Spleen (tissue), 11 donors: ENCODE measurements around the gene IARS1. TPM values are rescaled to one million over a fixed set of nuclear protein-coding genes. Genes with fewer than 3 reads are reported as not detected.

ENCODE experiments used
- DNase-seq: peaks from one replicate; pipeline ENCODE4 v3.0.0-alpha.2; 2020
- H3K27ac ChIP-seq, 8 donors: fragments of 200-600 bp; sonication (generic) in 7 of 8; 1 replicate in 4 of 8; 2 replicates in 4 of 8; pipeline versions ENCODE4 v1.5.0 to v1.8.0; 2016 to 2021; ENCODE audit warnings: inconsistent platforms in 4 of 8, mild to moderate bottlenecking in 4 of 8, moderate library complexity in 1 of 8
- H3K27me3 ChIP-seq, 7 donors: fragments of 200-600 bp; sonication (generic) in 6 of 7; replicated peaks in 1 of 7; 1 replicate in 4 of 7; 2 replicates in 3 of 7; pipeline versions ENCODE4 v1.5.0 to v1.8.0; 2016 to 2021; ENCODE audit warnings: inconsistent platforms in 3 of 7, mild to moderate bottlenecking in 1 of 7
- H3K36me3 ChIP-seq, 6 donors: fragments of 200-600 bp; sonication (generic) in 5 of 6; 1 replicate in 4 of 6; 2 replicates in 2 of 6; pipeline versions ENCODE4 v1.5.0 to v1.8.0; 2016 to 2021; ENCODE audit warnings: inconsistent platforms in 2 of 6
- H3K4me1 ChIP-seq, 6 donors: fragments of 200-600 bp; sonication (generic) in 5 of 6; 1 replicate in 3 of 6; 2 replicates in 3 of 6; pipeline versions ENCODE4 v1.5.0 to v1.8.0; 2016 to 2021; ENCODE audit warnings: inconsistent platforms in 3 of 6
- H3K4me3 ChIP-seq, 8 donors: fragments of 200-600 bp; sonication (generic) in 7 of 8; 1 replicate in 4 of 8; 2 replicates in 4 of 8; pipeline versions ENCODE4 v1.5.0 to v1.8.0; 2016 to 2021; ENCODE audit warnings: inconsistent platforms in 4 of 8, mild to moderate bottlenecking in 4 of 8, moderate library complexity in 2 of 8
- H3K9me3 ChIP-seq, 8 donors: fragments of 200-600 bp; sonication (generic) in 7 of 8; 1 replicate in 4 of 8; 2 replicates in 4 of 8; pipeline versions ENCODE4 v1.5.0 to v1.8.0; 2016 to 2021; ENCODE audit warnings: inconsistent platforms in 4 of 8
- POLR2A ChIP-seq, 3 donors: fragments of 450-650 bp; IDR thresholded peaks; one replicate each; pipeline ENCODE4 v1.5.1; 2017; ENCODE audit warnings: antibody characterized with exemption in 3 of 3, mild to moderate bottlenecking in 1 of 3
- POLR2AphosphoS5 ChIP-seq, 3 donors: sonication (generic); formaldehyde crosslinking; IDR thresholded peaks; one replicate each; pipeline ENCODE4 v1.5.1; 2017; ENCODE audit warnings: antibody characterized with exemption in 3 of 3
- WGBS, 5 donors: extraction: QIAGEN DNeasy Blood & Tissue Kit in 3 of 5; methylation state at CpG; one replicate each; pipeline versions ENCODE4 v1.1.5 to v1.1.7; 2013 to 2018; 5-methylcytosine and 5-hydroxymethylcytosine counted together
- intact Hi-C: fragments of 100-400 bp; cut with DNase I; formaldehyde crosslinking; loops from one replicate; pipeline ENCODE4 v1.15.0; 2023; ENCODE audit warnings: low total_unique reads
- polyA plus RNA-seq, 3 donors: library from polyadenylated mRNA; stranded (reverse); fragments of 200-250 nt; gene quantifications; one replicate each; pipeline ENCODE4 v1.2.1, GENCODE V29; 2013
- total RNA-seq, 7 donors: library from RNA; depleted of rRNA in 3 of 7; stranded (reverse); fragments of >200 nt in 3 of 7; fragmentation: NEBNext Ultra II Directional in 4 of 7; extraction: Animal tissue kit (Norgen Biotek cat#: 25700) in 4 of 7; gene quantifications; one replicate each; pipeline versions ENCODE4 v1.1.0 to v1.2.1, GENCODE V29; 2016 to 2021
- TF ChIP-seq, protein P1 (sequence below), 11 experiments: fragments of 200-600 bp in 7 of 11; fragments of 450-650 bp in 4 of 11; sonication (generic) in 4 of 11; IDR thresholded peaks in 8 of 11; conservative IDR thresholded peaks in 3 of 11; 1 replicate in 7 of 11; 2 replicates in 4 of 11; pipeline versions ENCODE4 v1.4.0 to v1.8.0; 2016 to 2021; ENCODE audit warnings: antibody characterized with exemption in 11 of 11, inconsistent platforms in 4 of 11, mild to moderate bottlenecking in 1 of 11
- donor health status: healthy with polysubstance abuse.
- donor health status: DM: no; HTN: no; CAD: no; lungs with moderate emphysema.
- donor health status: DM: no; HTN: no; CAD: no.
- donor health status: Bipolar disorder and iron deficiency.
- donor health status: healthy.
- donor health status: DM: no; HTN: no; CAD: no.
- donor health status: DM: yes; HTN: yes; CAD: no.

IARS1 gene
- total and polyA plus RNA-seq, 10 donors = 16.0 to 110 (median 61.5) TPM

DNA sequence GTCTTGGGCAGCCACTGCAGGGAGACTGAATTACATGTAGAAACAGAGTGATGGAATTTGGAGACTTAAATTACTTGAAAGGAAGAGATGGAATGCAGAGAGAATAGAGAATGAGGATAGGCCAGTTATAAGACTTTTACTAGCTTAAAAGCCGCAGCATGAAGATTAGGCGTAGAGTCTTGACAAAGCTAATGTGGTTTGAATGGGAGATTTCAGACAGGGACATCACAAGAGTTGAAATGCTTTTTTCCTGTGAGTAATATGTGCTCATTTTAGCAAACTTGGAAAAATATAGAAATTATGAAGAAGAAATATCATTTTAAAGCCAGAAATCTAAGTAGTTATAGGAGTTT is 39.8 kb upstream of the IARS1 start:
- no peak for DNase-seq
- Histone ChIP-seq H3K27ac (no peak overlapping the region), H3K36me3 (peaks cover 0 to 45% (median 5%) of the 10 kb centered on the region in 6 donors), H3K4me3 (no peak overlapping the region), H3K27me3 (no peaks in the 10 kb centered on the region), H3K4me1 (peaks cover 0 to 3% (median 0%) of the 10 kb centered on the region in 6 donors), H3K9me3 (no peaks in the 10 kb centered on the region)
- intact Hi-C loops = no loop called here
- 94 to 99% (median 98%) methylated on average over 2 of the region's 2 CpGs for WGBS, 5 donors
- TF ChIP-seq, protein P1, sequence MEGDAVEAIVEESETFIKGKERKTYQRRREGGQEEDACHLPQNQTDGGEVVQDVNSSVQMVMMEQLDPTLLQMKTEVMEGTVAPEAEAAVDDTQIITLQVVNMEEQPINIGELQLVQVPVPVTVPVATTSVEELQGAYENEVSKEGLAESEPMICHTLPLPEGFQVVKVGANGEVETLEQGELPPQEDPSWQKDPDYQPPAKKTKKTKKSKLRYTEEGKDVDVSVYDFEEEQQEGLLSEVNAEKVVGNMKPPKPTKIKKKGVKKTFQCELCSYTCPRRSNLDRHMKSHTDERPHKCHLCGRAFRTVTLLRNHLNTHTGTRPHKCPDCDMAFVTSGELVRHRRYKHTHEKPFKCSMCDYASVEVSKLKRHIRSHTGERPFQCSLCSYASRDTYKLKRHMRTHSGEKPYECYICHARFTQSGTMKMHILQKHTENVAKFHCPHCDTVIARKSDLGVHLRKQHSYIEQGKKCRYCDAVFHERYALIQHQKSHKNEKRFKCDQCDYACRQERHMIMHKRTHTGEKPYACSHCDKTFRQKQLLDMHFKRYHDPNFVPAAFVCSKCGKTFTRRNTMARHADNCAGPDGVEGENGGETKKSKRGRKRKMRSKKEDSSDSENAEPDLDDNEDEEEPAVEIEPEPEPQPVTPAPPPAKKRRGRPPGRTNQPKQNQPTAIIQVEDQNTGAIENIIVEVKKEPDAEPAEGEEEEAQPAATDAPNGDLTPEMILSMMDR (IDR thresholded peaks at IDR 0.05 in 8 of 11, conservative IDR thresholded peaks at IDR 0.05 in 3 of 11) = no peak
- TF ChIP-seq POLR2A (IDR thresholded peaks at IDR 0.05) (no peak), POLR2AphosphoS5 (IDR thresholded peaks at IDR 0.05) (no peak)

DNA sequence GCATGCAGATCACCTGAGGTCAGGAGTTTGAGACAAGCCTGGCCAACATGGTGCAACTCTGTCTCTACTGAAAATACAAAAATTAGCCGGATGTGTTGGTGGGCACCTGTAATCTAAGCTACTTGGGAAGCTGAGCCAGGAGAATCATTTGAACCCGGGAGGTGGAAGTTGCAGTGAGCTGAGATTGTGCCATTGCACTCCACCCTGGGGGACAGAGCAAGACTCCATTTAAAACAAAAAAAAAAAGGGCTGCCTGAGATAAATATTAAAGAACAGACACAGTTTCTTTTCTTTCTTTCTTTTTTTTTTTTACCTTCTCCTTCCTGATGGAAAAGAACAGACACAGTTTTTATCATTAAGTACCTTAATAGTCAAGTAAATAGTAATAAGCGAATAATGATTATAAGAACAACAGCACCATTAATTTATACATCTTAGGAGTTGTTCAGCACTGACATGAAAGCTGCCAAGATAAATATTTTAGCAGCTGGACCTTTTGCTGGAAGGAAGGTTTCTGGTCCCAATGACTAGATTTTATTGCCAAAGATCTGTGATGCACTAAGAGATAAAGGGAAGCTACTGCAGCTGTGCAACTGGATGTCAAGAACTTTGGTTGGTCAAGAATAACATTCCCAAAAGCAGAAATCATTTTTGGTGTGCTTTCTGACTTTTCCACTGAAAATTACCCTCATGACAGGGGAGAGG is 39.2 kb upstream of the IARS1 start:
- intact Hi-C loops = no loop called here
- 79 to 95% (median 86%) methylated on average over 3 of the region's 3 CpGs for WGBS, 5 donors
- no peak overlapping the region for H3K27ac ChIP-seq

DNA sequence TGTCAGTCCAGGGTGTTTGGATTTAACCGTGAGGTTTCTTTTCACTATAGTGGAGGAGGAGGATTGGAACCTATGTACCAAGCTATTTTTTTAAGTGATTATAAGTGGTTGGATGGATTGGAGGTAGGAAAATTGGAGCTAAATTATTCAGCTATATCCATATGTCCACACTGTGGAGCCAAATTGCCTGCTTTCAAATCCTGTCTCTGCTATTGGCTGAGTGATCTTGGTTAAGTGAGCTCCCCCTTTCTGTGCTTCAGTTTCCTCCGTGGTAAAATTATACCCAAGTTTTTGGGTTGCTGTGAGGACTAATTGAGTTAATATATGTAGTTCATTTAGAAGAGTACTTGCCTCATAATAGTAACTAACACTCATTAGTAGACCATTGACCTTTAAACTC is 34.7 kb upstream of the IARS1 start:
- intact Hi-C loops = loop anchor here (5.0 kb wide), 1 partner anchor 36 kb away; the partner anchor contains the start of gene IARS1
- H3K9me3 ChIP-seq = no peaks in the 10 kb centered on the region
- TF ChIP-seq, protein P1 (IDR thresholded peaks at IDR 0.05 in 8 of 11, conservative IDR thresholded peaks at IDR 0.05 in 3 of 11) = no peak
- TF ChIP-seq POLR2AphosphoS5 (IDR thresholded peaks at IDR 0.05) (no peak), POLR2A (IDR thresholded peaks at IDR 0.05) (no peak)
- no peak for DNase-seq
- no peak overlapping the region for H3K4me3 ChIP-seq
- H3K27me3 ChIP-seq = no peaks in the 10 kb centered on the region
- H3K27ac ChIP-seq = no peak overlapping the region
- peaks cover 0 to 3% (median 1%) of the 10 kb centered on the region in 6 donors for H3K36me3 ChIP-seq
- 41 to 49% (median 47%) methylated on average over 2 of the region's 2 CpGs for WGBS, 5 donors
- H3K4me1 ChIP-seq = peaks cover 14 to 45% (median 29%) of the 10 kb centered on the region in 6 donors

More for the DNA sequence above, 39.2 kb upstream of the IARS1 start:
- Histone ChIP-seq H3K27me3 (no peaks in the 10 kb centered on the region), H3K4me1 (peaks cover 0 to 8% (median 0%) of the 10 kb centered on the region in 6 donors), H3K36me3 (peaks cover 0 to 40% (median 2%) of the 10 kb centered on the region in 6 donors), H3K4me3 (no peak overlapping the region), H3K9me3 (no peaks in the 10 kb centered on the region)
- TF ChIP-seq POLR2A (IDR thresholded peaks at IDR 0.05) = no peak
- TF ChIP-seq POLR2AphosphoS5 (IDR thresholded peaks at IDR 0.05) = no peak
- TF ChIP-seq, protein P1 (IDR thresholded peaks at IDR 0.05 in 8 of 11, conservative IDR thresholded peaks at IDR 0.05 in 3 of 11) = no peak
- DNase-seq = no peak

DNA sequence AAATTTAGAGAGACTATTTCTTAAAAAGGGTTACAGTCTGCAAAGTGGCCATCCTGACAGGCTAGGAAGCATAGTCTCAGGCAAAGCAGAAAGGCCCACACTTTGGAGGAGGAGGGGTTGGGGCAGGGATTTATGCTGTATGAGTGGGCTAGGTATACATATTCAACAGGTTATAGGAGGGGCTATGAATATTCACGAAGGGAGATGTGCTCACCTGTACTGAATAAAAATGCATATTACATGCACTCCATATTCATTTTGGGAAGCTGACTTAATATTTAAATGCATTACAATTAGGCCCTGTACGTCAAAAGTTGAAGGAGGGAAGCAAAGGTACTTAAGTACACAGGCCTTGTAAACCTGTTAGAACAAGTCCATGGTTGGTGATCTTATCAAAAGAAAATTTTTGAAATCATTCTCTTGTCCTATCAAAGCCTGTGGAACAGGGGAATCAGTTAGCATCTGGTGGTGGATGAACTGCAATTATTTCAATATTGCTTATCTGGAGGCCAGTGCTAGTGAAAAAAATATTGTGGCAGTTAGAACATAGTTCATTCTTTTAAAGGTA is 33.9 kb upstream of the IARS1 start:
- no peak for DNase-seq
- TF ChIP-seq, protein P1 (IDR thresholded peaks at IDR 0.05 in 8 of 11, conservative IDR thresholded peaks at IDR 0.05 in 3 of 11) = no peak
- TF ChIP-seq POLR2A (IDR thresholded peaks at IDR 0.05) = no peak
- WGBS, 5 donors = 70 to 83% (median 80%) methylated on average over 2 of the region's 2 CpGs
- H3K27me3 ChIP-seq = no peaks in the 10 kb centered on the region
- H3K4me1 ChIP-seq = peaks cover 14 to 54% (median 29%) of the 10 kb centered on the region in 6 donors
- H3K27ac ChIP-seq = no peak overlapping the region
- no peak overlapping the region for H3K4me3 ChIP-seq
- intact Hi-C loops = loop anchor here (5.0 kb wide), 1 partner anchor 35 kb away; the partner anchor contains the start of gene IARS1
- peaks cover 0 to 11% (median 9%) of the 10 kb centered on the region in 6 donors for H3K36me3 ChIP-seq
- H3K9me3 ChIP-seq = no peaks in the 10 kb centered on the region
